GM10847 (cell line): Measurements from ENCODE around the gene TMEM184A.

ENCODE experiments used
- POLR2A ChIP-seq: IDR thresholded peaks from 2 replicates; pipeline ENCODE4 v1.6.1; 2011; ENCODE audit not compliant: insufficient read length; ENCODE audit errors: extremely low read depth

TMEM184A gene

DNA sequence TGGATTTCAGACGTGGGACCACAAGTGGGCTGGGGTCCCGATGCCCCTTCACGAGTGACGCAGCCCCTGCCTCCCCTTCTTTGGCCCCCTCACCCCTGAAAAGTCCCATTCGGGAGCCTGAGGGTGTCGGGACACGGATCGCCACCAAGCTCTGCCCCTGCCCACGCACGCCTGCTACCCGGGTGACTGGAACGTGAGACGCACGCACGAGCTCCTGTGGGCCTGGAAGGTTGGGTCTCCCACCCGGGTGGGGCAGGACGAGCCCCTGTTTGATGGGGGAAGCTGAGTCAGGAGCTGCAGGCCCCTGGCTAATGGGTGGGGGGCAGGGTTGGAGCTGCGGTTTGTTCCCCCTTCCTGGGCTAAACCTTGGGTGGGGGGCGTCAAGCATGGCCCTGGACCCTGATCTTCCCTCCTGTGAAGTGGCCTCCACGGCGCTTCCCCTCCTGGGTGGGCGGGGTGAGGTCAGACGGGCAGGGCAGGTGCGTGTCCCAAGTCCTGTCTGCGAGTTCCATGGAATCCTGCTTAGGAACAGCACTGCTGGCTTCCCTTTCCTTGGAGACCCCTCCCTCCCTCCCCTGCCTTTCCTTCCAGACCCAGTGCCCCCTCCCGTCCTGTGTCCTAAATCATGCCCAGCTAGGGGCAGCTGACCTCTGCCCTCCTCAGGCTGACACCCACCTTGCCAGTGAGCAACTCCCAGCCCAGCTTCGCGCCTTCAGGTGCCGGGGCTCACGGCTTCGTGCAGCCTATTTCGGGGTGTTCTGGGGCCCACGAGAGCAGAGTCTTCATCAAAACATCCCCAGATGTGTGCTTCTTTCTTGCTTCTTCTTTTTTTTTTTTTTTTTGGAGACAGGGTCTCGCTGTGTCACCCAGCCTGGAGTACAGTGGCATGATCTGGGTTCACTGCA lies 5.3 kb upstream of the TMEM184A start:
- TF ChIP-seq POLR2A, result no peak

DNA sequence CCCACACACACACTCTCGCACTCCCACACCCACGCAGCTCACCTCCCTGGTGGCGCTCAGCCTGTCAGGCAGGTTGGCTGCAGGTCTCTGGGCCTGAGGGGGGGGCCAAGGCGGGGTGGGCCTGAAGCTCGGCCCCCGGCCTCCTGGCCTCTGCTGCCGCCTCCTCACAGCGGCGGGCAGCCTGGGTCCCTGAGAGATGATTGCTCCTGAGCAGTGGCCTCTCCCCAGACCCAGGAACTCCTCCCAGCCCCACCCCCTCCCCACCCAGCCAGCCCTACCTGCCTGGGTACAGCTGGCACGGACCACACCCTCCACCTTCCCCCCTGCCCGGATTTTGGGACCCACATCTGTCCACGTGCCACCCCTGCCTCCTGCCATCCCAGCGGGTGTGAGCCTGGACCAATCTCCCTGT lies 4.6 kb upstream of the TMEM184A start:
- TF ChIP-seq POLR2A, result no peak

DNA sequence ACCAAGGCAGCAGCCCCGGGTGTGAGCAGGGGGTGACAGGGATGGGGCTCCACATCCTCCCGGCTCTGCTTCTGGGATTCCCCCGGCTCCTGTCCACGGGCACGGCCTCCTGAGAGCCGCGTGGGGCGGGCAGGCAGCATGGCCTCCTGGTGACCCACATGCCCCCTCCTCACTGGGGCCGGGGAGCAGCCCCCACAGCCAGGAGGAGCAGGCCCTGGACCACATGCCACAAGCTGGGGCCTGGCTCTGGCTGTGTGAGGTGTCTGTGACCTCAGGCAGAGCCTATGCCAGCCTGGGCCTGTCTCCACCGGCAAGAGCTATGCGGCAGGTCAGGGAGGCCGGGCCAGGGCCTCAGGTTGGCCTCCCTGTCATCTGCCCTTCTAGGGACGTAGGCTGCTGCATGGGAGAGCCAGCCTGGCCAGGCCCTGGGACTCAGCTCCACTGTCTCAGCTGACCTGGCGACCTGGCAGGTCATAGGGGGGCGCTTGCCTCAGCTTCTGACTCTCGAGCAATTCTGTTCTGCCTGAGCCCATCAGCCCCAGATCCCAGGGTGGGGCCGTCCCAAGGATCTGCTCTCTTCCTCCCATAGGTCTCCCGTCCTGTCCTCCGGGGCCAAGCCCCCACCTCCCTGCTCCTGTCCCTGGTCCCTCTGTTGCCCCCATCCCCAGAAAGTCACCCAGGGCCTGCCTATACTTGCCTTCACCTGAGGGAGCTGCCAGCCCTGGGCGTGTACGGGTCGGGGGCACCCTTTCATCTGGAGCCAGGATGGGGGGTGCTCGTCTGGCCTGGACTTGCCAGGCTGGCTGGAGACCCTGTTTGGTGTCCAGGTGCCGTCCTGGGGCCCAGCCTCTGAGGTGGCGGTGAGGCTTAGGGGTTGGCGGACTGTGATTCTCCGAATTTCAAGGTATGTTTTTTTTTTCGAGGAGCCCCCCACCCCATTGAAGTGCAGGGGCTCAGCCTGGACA lies 3.9 kb upstream of the TMEM184A start:
- no peak for TF ChIP-seq POLR2A

DNA sequence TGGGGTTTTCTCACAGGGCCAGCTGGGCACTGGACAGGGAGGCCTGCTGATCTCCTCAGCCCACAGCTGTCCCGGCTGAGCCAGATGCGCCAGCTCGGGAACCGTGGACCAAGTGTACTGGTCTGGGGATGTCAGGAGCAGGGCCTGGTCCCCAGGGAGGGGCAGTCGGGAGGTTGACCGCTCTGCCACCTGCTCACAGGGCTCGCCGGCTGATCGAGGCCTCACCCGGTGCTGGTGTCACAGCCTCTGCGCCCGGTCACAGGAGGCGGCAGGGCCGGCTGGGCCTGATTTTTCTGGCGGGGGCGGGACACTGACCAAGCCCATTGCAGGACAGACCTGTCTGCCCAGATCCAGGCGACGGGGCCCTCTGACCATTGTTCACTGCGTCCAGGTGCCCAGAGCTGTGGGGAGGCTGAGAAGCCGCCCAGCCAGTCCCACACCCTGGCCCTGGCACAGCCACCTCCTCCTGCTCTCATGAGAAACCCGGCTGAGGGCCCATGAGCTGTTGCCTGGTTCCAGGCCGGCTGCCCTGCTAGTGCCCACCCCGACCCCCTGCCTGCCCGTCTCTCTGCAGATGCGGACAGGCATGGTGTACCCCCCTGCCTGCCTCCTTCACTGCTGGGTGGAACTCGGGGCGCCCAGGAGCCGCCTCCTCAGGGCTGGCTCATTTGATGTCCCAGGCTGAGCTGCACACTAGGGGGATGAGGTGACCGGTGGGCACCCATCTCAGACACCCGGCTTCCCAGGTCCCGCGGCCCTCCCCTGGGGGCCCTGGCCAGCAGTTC lies 3.0 kb upstream of the TMEM184A start:
- TF ChIP-seq POLR2A, result no peak

DNA sequence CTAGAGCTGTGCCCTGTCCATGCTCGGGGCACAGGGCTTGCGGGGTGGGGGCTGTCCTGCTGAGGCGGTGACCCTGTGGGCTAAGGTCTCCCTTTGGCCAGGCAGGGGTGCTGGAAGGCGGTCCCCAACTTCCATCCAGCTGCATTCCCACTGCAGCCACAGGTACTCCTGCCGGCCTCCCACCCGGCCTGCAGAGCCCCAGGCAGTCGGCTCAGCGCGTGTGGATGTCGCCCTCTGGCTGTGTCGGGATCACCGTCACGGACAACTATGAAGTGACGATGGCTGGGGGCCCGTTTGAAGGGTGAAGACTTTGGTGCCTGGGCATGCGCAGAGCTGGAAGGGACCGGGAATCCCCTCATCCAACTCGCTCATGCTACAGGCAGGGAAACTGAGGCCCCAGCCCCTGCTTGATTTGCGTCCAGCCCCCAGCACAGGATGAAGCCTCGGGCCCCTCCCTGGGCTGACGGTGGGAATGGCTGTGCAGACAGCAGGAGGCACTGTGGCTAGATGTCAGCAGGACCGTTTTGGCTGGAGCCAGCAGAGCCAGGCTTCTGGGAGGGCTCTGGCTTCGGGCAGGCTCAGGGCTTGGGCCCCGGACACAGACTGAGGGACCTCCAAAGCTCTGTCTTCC lies 2.3 kb upstream of the TMEM184A start:
- TF ChIP-seq POLR2A, result no peak

DNA sequence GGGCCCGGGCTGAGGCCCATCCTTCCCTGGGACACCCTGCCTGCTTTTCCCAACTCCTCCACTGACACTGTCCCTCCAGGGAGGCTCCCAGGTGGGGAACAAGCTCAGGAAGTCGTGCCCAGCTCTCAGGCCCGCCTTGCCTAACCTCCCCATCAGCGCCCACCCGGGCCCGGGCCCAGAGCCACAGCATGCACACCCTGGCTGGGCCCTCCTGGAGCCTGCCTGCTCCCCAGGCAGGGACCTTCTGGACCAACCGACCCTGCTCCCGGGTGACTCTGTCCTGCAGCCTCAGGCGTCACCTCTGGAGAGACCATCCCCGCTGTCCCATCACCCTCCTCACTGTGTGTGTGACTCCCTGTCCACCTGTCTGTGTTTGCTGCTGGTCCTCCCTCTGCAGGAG lies 1.8 kb upstream of the TMEM184A start:
- no peak for TF ChIP-seq POLR2A

DNA sequence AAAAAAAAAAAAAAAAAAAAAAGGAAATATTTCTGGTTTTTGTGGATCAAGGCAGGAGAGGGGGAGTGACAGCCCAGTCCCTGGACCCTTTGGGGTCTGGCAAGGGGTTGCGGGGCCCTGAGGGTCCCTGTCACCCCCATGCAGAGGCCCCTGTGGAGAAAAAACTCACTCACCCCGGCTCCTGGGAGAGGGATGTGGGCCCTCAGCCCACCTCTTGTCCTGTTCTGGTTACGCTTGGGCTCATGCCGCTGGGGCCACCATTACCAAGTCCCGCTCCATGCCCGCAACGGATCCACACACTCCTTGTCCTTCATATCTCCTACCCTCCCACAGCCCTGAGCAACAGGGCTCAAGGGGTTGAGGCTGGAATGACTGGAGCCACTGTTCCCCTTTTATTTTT lies 1.0 kb upstream of the TMEM184A start:
- TF ChIP-seq POLR2A, result no peak

DNA sequence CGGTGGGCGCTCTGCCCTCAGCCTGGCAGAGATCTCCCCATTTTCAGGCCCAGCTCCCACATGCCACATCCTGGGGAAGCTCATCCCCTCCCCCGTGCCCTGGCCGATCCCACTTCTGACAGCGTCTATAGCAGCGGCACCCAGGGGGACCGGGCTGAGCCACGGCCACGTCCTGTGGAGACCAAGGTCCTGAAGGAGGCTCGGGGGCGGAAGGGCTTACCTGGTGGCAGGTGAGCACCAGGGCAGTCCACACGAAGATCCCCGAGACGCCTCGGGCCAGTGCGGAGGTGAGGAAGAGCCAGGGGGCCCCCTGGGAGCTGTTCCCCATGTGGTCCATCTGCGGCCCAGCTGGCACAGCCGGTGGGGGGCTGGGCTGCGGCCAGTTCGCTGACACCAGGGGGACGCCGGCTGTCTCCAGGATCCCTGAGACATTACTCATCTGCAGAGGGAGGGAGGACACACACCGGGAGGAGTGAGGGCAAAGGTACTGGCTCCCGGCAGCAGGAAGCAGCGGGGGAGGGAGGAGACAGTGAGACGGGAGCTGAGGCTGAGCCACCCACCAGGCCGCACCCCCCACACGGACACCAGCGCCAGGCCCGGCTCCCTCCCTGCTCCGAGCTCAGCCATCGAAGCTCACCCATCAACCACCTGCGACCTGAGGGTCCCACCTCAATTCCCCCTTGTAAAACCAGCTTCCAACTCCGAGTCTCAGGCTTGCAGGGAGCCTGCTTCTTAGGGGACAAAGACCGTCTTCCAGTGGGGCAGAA lies 776 bp downstream of the TMEM184A start:
- no peak for TF ChIP-seq POLR2A

DNA sequence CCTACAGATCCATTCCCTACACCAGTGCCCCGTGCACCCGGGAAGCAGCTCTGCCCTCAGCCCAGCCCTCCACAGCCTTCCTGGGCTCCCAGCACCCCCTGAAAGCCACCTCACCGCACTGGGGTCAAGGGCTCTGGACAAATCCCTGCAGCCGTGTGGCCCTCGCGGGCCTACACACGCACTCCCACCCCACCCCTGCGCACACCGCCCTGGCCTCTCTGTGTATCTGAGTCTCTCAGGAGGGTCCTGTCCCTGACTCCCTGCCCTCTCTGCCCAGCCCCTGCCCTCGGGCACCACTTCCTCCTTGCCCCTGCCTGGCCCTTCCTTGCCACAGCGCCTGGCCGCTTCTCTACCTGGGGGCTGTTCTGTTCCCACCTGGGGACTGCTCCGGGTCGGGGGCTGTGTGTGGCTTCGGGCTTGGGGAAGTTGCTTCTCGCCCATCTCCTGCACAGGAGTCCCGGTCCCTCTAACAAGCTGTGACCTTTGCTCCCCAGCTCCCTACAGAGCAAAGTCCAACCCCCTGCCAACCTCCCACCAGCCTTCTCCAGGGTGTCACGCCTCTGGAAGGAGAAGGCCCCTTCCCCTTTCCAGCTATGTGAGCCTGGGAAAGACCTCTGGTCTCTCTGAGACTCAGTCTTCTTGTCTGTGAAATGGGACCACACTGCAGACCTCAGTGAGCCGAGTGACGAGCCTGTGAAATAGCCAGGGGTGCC lies 1.5 kb downstream of the TMEM184A start:
- no peak for TF ChIP-seq POLR2A

DNA sequence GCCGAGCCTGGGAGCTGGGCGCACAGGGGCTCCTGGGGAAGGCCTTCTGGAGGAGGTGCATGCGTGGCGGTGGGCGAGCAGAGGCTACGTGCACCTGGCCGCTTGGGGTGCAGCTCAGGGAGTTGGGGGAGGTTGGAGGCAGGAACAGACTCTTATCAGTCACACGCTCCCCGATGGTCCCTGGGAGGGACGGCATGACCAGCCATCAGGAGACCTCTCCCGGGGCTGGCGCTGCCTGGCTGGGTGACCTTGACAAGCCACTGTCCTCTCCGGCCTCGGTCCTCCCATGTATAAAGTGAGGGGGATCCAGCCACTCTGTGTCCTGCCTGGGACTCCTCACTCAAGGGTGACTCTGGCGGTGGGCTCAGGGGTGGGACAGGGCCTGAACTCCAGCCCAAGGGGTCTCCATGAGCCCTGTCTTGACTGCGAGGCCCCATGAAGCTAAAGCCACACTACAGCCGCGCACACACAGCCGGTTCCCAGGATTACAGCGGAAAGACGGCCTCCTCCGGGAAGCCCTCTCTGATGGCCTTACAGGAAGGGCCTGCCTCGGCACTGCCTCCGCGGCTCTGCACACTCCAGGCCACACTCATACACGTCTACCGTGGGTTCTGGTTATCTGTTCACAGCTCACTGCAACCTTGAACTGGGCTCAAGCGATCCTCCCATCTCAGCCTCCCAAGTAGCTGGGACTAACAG lies 2.3 kb downstream of the TMEM184A start:
- no peak for TF ChIP-seq POLR2A

DNA sequence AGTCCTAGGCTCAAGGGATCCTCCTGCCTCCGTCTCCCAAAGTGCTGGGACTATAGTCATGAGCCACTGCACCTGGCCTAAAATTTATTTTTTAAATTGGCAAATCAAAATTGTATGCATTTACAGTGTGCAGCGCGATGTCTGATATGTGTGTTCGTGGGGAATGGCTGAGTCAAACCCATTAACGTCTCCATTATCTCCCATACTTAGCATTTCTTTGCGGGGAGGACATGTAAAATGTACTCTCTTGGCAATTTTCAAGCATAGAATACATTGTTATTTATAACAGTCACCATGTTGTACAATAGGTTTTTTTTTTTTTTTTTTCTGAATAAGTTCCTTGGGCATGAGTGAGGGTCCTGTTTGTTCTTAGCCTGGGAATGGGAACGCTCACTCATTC lies 3.8 kb downstream of the TMEM184A start:
- no peak for TF ChIP-seq POLR2A

DNA sequence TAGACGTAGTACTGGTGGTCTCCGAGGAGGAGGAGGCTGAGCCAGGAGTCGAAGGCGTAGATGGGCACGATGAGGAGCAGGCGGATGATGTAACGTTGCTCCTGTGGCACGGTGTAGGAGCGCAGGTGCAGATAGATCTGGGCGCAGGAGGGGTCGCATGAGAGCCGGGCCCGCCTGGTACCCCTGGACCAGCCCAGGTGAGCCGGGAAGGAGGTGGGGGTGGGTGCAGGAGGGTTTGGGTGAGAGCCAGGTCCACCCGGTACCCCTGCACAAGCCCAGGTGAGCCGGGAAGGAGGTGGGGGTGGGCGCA lies 5.2 kb downstream of the TMEM184A start:
- no peak for TF ChIP-seq POLR2A

DNA sequence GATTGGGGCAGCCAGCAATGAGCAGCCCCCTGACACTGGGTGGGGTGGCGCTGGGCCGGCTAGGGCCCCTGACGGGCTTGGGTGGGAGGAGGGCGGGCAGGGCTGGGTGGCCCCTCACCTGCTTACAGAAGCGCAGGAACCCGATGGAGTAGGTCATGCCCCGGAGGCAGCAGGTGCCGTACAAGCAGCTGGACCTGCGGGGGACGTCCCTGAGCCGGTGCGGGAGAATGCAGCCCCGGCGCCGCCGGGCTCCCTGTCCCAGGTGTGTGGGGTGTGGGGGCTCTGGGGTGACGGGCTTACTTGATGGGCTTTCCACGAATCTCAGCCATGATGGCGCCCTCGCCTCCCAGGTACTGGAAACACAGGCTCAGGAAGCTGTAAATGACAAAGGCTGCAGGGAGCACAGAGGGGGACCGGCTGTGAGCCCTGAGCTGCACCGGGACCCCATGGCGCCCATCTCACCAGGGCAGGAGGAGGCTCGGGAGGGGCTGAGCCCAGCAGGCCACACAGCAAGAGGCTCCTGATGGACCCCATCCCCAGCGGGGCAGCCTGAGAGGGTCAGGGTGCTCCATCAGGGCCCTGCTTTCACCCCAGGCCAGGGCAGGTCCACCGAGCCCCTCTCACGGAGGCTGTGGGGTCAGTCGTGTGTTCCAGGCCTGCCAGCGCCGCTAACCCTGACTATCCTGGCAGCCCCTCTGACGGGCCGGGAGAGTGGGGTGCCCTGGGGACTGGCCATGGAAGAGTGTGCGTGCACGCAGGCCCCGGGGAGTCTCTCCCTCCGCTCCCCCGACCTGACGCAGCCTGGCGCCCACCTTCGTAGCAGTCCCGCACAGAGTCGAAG lies 5.8 kb downstream of the TMEM184A start:
- no peak for TF ChIP-seq POLR2A
